Stimulated activated CD4-positive, alpha-beta T cell treated with anti-CD3 and anti-CD28 coated beads, Interleukin-15, amount 100 ng/mL, for 1 hour (primary cell): Measurements from ENCODE around the gene GGACT.
A peak's percentile ranks its signal among the peaks of the same experiment; 100 is the strongest.

Source experiments
- DNase-seq, 2 donors: peaks; one replicate each; pipeline ENCODE4 v3.0.0-alpha.2; 2020; ENCODE audit warnings: low read depth in 1 of 2, low spot score in 1 of 2

Gene GGACT

GRCh38 chr13:100514788-100515409 lies 73.7 kb downstream of the GGACT start:
- peak; percentile 40 to 60 for DNase-seq

GRCh38 chr13:100513987-100514670 lies 74.5 kb downstream of the GGACT start:
- DNase-seq, result no peak

GRCh38 chr13:100513171-100513570 lies 75.4 kb downstream of the GGACT start:
- no peak for DNase-seq

- DNase-seq, result no peak
These were observed 76.2 kb downstream of the GGACT start for GRCh38 chr13:100512422-100512821.

- no peak for DNase-seq
These were observed 77.1 kb downstream of the GGACT start for GRCh38 chr13:100511466-100511865.

- DNase-seq, result no peak
These were observed 78.2 kb downstream of the GGACT start for GRCh38 chr13:100510208-100510957.

GRCh38 chr13:100508996-100509395 lies 79.6 kb downstream of the GGACT start:
- DNase-seq, result no peak

- no peak for DNase-seq
These were observed 80.1 kb downstream of the GGACT start for GRCh38 chr13:100508455-100508854.

- DNase-seq, result no peak
These were observed 81.8 kb downstream of the GGACT start for GRCh38 chr13:100506600-100507422.

GRCh38 chr13:100506154-100506553 lies 82.4 kb downstream of the GGACT start:
- peak in 1 of 2 donors; percentile 12 for DNase-seq

GRCh38 chr13:100503622-100504021 lies 85.0 kb downstream of the GGACT start:
- no peak for DNase-seq

GRCh38 chr13:100502446-100502845 lies 86.1 kb downstream of the GGACT start:
- DNase-seq, result no peak

GRCh38 chr13:100497389-100497788 lies 91.2 kb downstream of the GGACT start:
- no peak for DNase-seq

- no peak for DNase-seq
These were observed 93.1 kb downstream of the GGACT start for GRCh38 chr13:100495455-100495854.

- no peak for DNase-seq
These were observed 95.2 kb downstream of the GGACT start for GRCh38 chr13:100493418-100493817.

- no peak for DNase-seq
These were observed 97.3 kb downstream of the GGACT start for GRCh38 chr13:100491164-100491842.

- no peak for DNase-seq
These were observed 97.9 kb downstream of the GGACT start for GRCh38 chr13:100490692-100491091.

- no peak for DNase-seq
These were observed 103.3 kb downstream of the GGACT start for GRCh38 chr13:100485265-100485664.

GRCh38 chr13:100484702-100485101 lies 103.9 kb downstream of the GGACT start:
- no peak for DNase-seq

GRCh38 chr13:100483841-100484381 lies 104.7 kb downstream of the GGACT start:
- DNase-seq, result no peak
